Measurements from ENCODE around the gene PDE2A. TPM values are rescaled to one million over a fixed set of nuclear protein-coding genes. Genes with fewer than 3 reads are reported as not detected.

The PDE2A gene
- polyA plus RNA-seq, 3 donors: 0.18 to 1.7 (median 0.53) TPM

DNA sequence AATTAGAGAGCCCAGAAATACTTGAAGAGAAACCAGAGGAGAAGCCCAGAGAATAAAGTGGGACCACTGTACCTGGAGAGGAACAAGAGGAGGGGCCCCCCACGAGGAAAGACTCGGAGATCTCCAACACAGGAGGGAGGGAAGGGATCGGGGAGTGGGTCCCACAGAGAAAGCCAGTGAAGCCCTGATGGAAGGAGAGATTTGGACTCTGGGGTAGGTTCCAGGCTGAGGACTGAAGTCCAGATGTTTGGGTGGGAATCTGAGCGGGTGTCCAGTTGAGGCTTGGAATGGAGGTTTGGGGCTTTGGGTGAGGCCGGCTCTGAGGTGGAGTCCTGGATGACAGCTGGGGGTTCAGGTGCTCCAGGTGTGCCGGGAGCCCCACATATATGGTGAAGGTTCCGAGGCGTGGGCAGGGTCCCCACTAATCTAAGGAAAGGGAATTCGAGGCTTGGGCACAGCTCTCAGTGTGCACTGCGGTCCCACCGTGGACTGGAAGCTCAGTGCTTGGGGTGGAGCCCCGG is 32.6 kb downstream of the PDE2A start:
- Histone ChIP-seq H3K36me3 (replicated peaks in 1 of 2; ENCODE audit: control insufficient read depth in 1 of 2, insufficient read depth in 2 of 2, low read length in 2 of 2) (no peaks in the 10 kb centered on the region), H3K4me2 (replicated peaks; ENCODE audit: extremely low read depth, low read length, poor library complexity, severe bottlenecking) (peak overlapping the region; percentile 68), H2AFZ (ENCODE audit: insufficient read depth, low read depth, low read length, poor library complexity, severe bottlenecking) (no peak overlapping the region), H3K27ac (ENCODE audit: low read depth in 1 of 2, low read length in 2 of 2) (no peak overlapping the region), H3K4me3 (replicated peaks in 1 of 3; ENCODE audit: low read depth in 2 of 3, low read length in 3 of 3) (peak overlapping the region in 1 of 3 experiments; percentile 58), H3K9ac (ENCODE audit: insufficient read depth, low read length, poor library complexity, severe bottlenecking) (no peak overlapping the region), H3K27me3 (ENCODE audit: control insufficient read depth in 2 of 2, insufficient read depth in 2 of 2, low read length in 2 of 2) (peaks cover 14 to 62% of the 10 kb centered on the region in 2 donors), H3K79me2 (ENCODE audit: insufficient read depth, low read length) (no peaks in the 10 kb centered on the region), H3K4me1 (ENCODE audit: control insufficient read depth in 1 of 2, insufficient read depth in 2 of 2, low read length in 2 of 2) (peaks cover 15 to 18% of the 10 kb centered on the region in 2 donors), H3K9me3 (replicated peaks in 1 of 2; ENCODE audit: control insufficient read depth in 1 of 2, insufficient read depth in 1 of 2, low read length in 2 of 2) (peaks cover 0 to 14% of the 10 kb centered on the region in 2 donors), H4K20me1 (ENCODE audit: insufficient read depth, low read length) (peaks cover 8% of the 10 kb centered on the region)
- H3K27ac Mint-ChIP-seq: peak overlapping the region in 1 of 7 donors; percentile 42
- no peak for DNase-seq
- intact Hi-C loops (cut with micrococcal nuclease): loop anchor here (2.0 to 5.0 kb wide), 3 partner anchors 54 to 171 kb away; no protein-coding TSS in a partner anchor
- H3K27me3 Mint-ChIP-seq (ENCODE audit: low read depth in 3 of 3): peaks cover 33 to 46% (median 39%) of the 10 kb centered on the region in 3 donors
- peaks cover 6% of the 10 kb centered on the region for H3K4me1 Mint-ChIP-seq
- no peak for TF ChIP-seq CTCF (IDR thresholded peaks at IDR 0.05)
- peak overlapping the region in 1 of 2 donors; percentile 64 for H3K4me3 Mint-ChIP-seq
- peaks cover 0 to 4% (median 0%) of the 10 kb centered on the region in 7 donors for H3K9me3 Mint-ChIP-seq
- WGBS (ENCODE audit: insufficient coverage): 61% methylated on average over 12 of the region's 12 CpGs
- no peaks in the 10 kb centered on the region for H3K36me3 Mint-ChIP-seq

DNA sequence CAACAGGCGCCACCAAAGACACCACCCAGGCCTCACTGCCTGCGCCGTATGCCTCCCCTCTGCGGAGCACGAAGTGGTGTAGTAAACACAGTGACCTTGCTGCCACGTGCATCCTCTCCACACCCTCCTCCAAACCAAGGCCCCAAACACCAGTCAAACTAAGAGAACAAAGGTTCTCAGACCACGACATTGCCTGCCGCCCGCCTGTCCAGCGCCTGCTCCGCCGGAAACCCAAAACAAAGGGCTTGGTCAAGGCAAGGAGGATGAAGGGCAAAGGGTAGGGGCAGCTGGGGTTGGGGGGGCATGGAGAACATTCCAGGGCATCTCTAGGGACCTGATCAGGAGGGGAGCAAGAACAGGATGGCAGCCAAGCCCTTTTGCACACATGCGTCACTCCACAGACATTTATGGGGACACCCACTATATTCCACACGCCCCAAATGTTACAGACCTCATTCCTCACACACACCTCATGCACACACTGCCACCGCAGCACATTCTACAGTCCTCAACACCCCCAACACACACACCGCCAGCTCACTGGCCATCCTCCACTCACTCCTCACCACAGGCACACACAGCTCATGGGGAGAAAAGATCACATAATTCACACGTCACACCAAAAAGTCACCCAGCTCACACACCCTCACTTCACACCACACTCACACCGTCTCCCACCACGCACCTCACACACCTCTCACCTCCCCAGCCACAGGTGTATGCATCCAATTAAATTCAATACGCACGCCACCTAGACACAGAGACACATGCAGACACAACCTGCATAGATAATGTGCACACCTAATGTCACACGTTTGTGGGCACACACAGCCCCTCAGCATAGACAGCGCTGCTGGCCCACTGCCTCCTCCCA is 34.5 kb downstream of the PDE2A start:
- peaks cover 0 to 14% of the 10 kb centered on the region in 2 donors for H3K9me3 ChIP-seq (replicated peaks in 1 of 2; ENCODE audit: control insufficient read depth in 1 of 2, insufficient read depth in 1 of 2, low read length in 2 of 2)
- H3K4me1 ChIP-seq (ENCODE audit: control insufficient read depth in 1 of 2, insufficient read depth in 2 of 2, low read length in 2 of 2): peaks cover 21 to 26% of the 10 kb centered on the region in 2 donors
- Mint-ChIP-seq H3K27me3 (ENCODE audit: low read depth in 3 of 3) (peaks cover 36 to 46% (median 45%) of the 10 kb centered on the region in 3 donors), H3K9me3 (peaks cover 0 to 4% (median 0%) of the 10 kb centered on the region in 7 donors), H3K4me3 (no peak overlapping the region), H3K27ac (no peak overlapping the region), H3K4me1 (peaks cover 14% of the 10 kb centered on the region), H3K36me3 (no peaks in the 10 kb centered on the region)
- H2AFZ ChIP-seq (ENCODE audit: insufficient read depth, low read depth, low read length, poor library complexity, severe bottlenecking): no peak overlapping the region
- H3K4me2 ChIP-seq (replicated peaks; ENCODE audit: extremely low read depth, low read length, poor library complexity, severe bottlenecking): no peak overlapping the region
- intact Hi-C loops (cut with micrococcal nuclease): loop anchor here in 1 of 2 donors (5.0 kb wide), 1 partner anchor 52 kb away; no protein-coding TSS in a partner anchor
- no peak for TF ChIP-seq CTCF (IDR thresholded peaks at IDR 0.05)
- no peaks in the 10 kb centered on the region for H3K79me2 ChIP-seq (ENCODE audit: insufficient read depth, low read length)
- H3K9ac ChIP-seq (ENCODE audit: insufficient read depth, low read length, poor library complexity, severe bottlenecking): no peak overlapping the region
- 84% methylated on average over 13 of the region's 23 CpGs for WGBS (ENCODE audit: insufficient coverage)
- peaks cover 14 to 63% of the 10 kb centered on the region in 2 donors for H3K27me3 ChIP-seq (ENCODE audit: control insufficient read depth in 2 of 2, insufficient read depth in 2 of 2, low read length in 2 of 2)
- no peak for DNase-seq
- H3K27ac ChIP-seq (ENCODE audit: low read depth in 1 of 2, low read length in 2 of 2): no peak overlapping the region
- no peak overlapping the region for H3K4me3 ChIP-seq (replicated peaks in 1 of 3; ENCODE audit: low read depth in 2 of 3, low read length in 3 of 3)
- H4K20me1 ChIP-seq (ENCODE audit: insufficient read depth, low read length): peaks cover 8% of the 10 kb centered on the region
- no peaks in the 10 kb centered on the region for H3K36me3 ChIP-seq (replicated peaks in 1 of 2; ENCODE audit: control insufficient read depth in 1 of 2, insufficient read depth in 2 of 2, low read length in 2 of 2)
